ENCODE data around the gene IL17RB. TPM values are rescaled to one million over a fixed set of nuclear protein-coding genes. Genes with fewer than 3 reads are reported as not detected.

IL17RB gene
- total RNA-seq, 1 donor from 2014 or later, result 12.4 TPM

DNA sequence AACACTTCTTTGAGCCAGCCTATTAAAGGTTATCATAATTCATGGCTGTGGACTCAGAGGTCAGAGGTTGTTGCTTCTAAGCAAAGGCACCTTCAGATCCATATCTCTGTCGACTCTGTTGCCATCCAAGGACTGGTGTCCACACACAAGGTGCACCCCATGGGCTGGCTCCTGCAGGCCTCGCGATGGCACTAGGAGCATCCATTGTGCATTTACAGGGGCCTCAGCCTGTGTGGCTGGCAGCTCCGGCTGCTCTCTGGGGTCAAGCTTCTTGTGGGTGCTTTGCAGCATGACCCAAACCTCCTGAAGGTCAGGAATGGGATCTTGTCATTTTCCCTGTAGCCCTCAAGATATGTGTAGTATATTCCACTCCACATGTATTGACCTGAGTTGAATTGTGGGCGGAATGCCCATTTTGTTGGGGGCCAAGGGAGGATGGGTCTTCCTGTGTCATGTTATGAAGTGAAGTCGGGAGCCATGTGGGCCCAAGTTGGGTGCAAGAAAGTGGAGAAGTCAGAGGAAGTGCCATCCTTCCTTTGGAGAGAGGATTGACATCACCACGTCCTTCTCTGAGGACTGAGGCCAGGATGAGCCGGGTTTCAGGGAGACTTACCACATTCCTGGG, 44.0 kb upstream of the IL17RB start:
- DNase-seq (peak; percentile 40), ATAC-seq (no peak)
- TF ChIP-seq, protein P1, sequence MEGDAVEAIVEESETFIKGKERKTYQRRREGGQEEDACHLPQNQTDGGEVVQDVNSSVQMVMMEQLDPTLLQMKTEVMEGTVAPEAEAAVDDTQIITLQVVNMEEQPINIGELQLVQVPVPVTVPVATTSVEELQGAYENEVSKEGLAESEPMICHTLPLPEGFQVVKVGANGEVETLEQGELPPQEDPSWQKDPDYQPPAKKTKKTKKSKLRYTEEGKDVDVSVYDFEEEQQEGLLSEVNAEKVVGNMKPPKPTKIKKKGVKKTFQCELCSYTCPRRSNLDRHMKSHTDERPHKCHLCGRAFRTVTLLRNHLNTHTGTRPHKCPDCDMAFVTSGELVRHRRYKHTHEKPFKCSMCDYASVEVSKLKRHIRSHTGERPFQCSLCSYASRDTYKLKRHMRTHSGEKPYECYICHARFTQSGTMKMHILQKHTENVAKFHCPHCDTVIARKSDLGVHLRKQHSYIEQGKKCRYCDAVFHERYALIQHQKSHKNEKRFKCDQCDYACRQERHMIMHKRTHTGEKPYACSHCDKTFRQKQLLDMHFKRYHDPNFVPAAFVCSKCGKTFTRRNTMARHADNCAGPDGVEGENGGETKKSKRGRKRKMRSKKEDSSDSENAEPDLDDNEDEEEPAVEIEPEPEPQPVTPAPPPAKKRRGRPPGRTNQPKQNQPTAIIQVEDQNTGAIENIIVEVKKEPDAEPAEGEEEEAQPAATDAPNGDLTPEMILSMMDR (IDR thresholded peaks at IDR 0.05), result no peak
- no peaks in the 10 kb centered on the region for H3K27me3 ChIP-seq
- no peak overlapping the region for H3K4me3 ChIP-seq
- H3K27ac ChIP-seq, result no peak overlapping the region
- no peaks in the 10 kb centered on the region for H3K4me1 ChIP-seq
- intact Hi-C loops (cut with DNase I), result no loop called here
- H3K36me3 ChIP-seq, result no peaks in the 10 kb centered on the region
- no peaks in the 10 kb centered on the region for H3K9me3 ChIP-seq

DNA sequence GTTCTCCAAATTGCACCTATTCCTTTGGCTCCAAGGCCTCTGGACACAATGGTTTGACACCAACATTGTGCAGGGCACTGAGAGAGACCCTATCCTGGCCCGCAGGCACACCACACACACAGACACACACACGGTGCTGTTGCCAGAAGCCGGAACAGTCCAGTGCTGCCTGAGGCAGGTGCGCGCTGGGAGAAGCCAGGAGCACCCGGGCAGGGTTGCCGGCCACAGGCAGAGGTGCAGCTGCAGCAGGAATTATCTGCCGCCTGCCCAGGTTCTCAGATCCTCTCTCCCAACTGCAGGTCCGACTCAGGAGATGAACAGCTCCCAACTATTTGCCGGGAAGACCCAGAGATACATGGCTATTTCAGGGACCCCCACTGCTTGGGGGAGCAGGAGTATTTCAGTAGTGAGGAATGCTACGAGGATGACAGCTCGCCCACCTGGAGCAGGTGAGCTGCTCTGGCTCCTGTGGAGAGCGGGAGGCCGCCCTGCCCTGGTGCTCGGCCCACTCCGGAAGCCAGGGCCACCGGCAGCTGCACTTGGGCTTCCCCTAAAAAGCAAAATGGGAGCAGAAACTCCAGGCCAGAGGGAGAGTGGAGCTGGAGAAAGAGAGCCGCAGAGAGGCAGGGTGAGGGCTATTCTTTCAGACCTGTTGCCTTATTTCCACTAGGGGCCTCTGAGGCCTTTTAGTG, 43.1 kb upstream of the IL17RB start:
- ATAC-seq (no peak), DNase-seq (peak; percentile 48)
- intact Hi-C loops (cut with DNase I), result no loop called here
- H3K4me1 ChIP-seq, result no peaks in the 10 kb centered on the region
- H3K4me3 ChIP-seq, result no peak overlapping the region
- no peaks in the 10 kb centered on the region for H3K36me3 ChIP-seq
- H3K27ac ChIP-seq, result no peak overlapping the region
- H3K27me3 ChIP-seq, result no peaks in the 10 kb centered on the region
- H3K9me3 ChIP-seq, result no peaks in the 10 kb centered on the region
- TF ChIP-seq, protein P1 (IDR thresholded peaks at IDR 0.05), result no peak

GRCh38 chr3:53803816-53804695, 42.3 kb upstream of the IL17RB start:
- TF ChIP-seq, protein P1 (IDR thresholded peaks at IDR 0.05), result no peak
- Histone ChIP-seq H3K4me3 (no peak overlapping the region), H3K9me3 (no peaks in the 10 kb centered on the region), H3K4me1 (no peaks in the 10 kb centered on the region), H3K36me3 (no peaks in the 10 kb centered on the region), H3K27ac (no peak overlapping the region), H3K27me3 (no peaks in the 10 kb centered on the region)
- DNase-seq (peak; percentile 41), ATAC-seq (no peak)
- intact Hi-C loops (cut with DNase I), result no loop called here

DNA sequence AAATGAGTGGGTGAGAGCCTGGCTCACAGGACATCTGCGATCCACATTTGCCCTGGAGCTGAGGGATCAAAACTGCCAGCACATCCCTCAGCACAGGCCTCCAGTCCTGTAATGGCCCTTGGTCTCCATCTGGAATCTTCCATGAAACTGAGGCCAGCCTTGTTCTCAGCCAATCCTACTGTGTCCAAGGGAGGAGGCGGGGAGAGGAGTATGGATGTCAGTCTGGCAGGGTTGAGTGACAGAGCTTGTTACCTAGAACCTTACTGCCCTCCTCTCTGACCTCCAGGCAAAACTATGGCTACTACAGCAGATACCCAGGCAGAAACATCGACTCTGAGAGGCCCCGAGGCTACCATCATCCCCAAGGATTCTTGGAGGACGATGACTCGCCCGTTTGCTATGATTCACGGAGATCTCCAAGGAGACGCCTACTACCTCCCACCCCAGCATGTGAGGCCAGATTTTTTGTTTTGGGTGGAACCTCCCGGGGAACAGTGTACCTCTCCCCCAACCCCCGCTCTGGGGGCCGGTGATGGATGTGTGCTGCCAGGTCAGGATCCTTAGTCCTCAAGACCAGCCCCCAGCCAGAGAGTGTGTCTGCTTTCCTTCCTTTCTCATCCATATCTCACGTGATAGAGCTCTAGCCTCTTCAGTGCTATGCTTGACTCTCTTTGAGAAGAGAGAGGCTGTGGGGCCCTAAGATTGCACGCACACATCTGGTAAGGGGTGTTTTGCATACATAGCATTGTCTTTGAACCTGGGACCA, 41.5 kb upstream of the IL17RB start:
- no peak overlapping the region for H3K27ac ChIP-seq
- ATAC-seq (no peak), DNase-seq (peak; percentile 45)
- intact Hi-C loops (cut with DNase I), result no loop called here
- H3K4me1 ChIP-seq, result no peaks in the 10 kb centered on the region
- H3K4me3 ChIP-seq, result no peak overlapping the region
- no peaks in the 10 kb centered on the region for H3K9me3 ChIP-seq
- no peaks in the 10 kb centered on the region for H3K27me3 ChIP-seq
- H3K36me3 ChIP-seq, result no peaks in the 10 kb centered on the region
- TF ChIP-seq, protein P1 (IDR thresholded peaks at IDR 0.05), result no peak

DNA sequence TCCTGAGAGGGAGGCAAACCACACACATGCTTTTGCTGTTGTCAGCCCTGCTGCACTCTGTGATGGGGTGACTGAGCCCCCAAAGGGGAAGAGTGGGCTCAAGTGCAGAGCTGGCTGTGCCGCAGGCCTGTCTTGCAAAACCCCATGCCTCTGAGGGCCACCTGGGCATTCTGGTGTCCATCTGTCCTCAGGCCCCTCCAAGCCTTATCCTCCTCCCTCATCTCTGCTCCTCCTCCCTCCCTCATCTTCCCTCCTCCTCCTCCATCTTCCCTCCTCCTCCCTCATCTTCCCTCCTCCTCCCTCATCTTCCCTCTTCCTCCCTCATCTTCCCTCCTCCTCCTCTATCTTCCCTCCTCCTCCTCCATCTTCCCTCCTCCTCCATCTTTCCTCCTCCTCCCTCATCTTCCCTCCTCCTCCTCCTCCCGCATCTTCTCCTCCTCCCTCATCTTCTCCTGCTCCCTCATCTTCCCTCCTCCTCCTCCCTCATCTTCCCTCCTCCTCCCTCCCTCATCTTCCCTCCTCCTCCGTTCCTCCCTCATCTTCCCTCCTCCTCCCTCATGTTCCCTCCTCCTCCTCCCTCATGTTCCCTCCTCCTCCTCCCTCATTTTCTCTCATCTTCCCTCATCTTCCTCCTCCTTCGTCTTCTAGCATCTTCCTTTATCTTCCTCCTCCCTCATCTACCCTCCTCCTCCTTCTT, 40.8 kb upstream of the IL17RB start:
- TF ChIP-seq, protein P1 (IDR thresholded peaks at IDR 0.05), result no peak
- Histone ChIP-seq H3K9me3 (no peaks in the 10 kb centered on the region), H3K4me3 (no peak overlapping the region), H3K36me3 (no peaks in the 10 kb centered on the region), H3K4me1 (no peaks in the 10 kb centered on the region), H3K27ac (no peak overlapping the region), H3K27me3 (no peaks in the 10 kb centered on the region)
- intact Hi-C loops (cut with DNase I), result no loop called here
- ATAC-seq, result no peak
- peak; percentile 53 for DNase-seq
